Stimulated activated CD8-positive, alpha-beta memory T cell treated with anti-CD3 and anti-CD28 coated beads, Interleukin-4, amount 100 ng/mL, for 24 hours (primary cell): ENCODE results near the gene HAX1.
A peak's percentile ranks its signal among the peaks of the same experiment; 100 is the strongest.
"Not testable (repeated sequence)": the region's sequence is repeated elsewhere in the genome, so short reads cannot be mapped to it uniquely, and the experiment has no call there.

Source experiments
- DNase-seq: peaks from one replicate; pipeline ENCODE4 v3.0.0-alpha.2; 2020; ENCODE audit warnings: low read depth

Gene HAX1

GRCh38 chr1:154272217-154272998 is at the start of gene HAX1:
TSS of gene HAX1 (plus strand) at chr1:154272629. CDS start at chr1:154272724, 95 bp downstream.
- DNase-seq: peak; percentile 96

- no peak for DNase-seq
Observed at GRCh38 chr1:154222918-154223317, 49.5 kb upstream of the HAX1 start.

GRCh38 chr1:154223621-154224020 is 48.8 kb upstream of the HAX1 start:
- DNase-seq: no peak

GRCh38 chr1:154225370-154225769 is 47.1 kb upstream of the HAX1 start:
- DNase-seq: no peak

GRCh38 chr1:154231112-154231511 is 41.3 kb upstream of the HAX1 start:
- not testable (repeated sequence) for DNase-seq

GRCh38 chr1:154233127-154233526 is 39.3 kb upstream of the HAX1 start:
- not testable (repeated sequence) for DNase-seq

- no peak for DNase-seq
Observed at GRCh38 chr1:154236855-154237254, 35.6 kb upstream of the HAX1 start.

GRCh38 chr1:154237435-154237834 is 35.0 kb upstream of the HAX1 start:
- DNase-seq: no peak

GRCh38 chr1:154237880-154238506 is 34.4 kb upstream of the HAX1 start:
- no peak for DNase-seq

GRCh38 chr1:154239491-154239890 is 32.9 kb upstream of the HAX1 start:
- no peak for DNase-seq

GRCh38 chr1:154240294-154240833 is 32.1 kb upstream of the HAX1 start:
- DNase-seq: no peak

- DNase-seq: no peak
Observed at GRCh38 chr1:154241703-154242351, 30.6 kb upstream of the HAX1 start.

- no peak for DNase-seq
Observed at GRCh38 chr1:154253671-154254070, 18.8 kb upstream of the HAX1 start.

GRCh38 chr1:154256686-154257085 is 15.7 kb upstream of the HAX1 start:
- no peak for DNase-seq

- no peak for DNase-seq
Observed at GRCh38 chr1:154258784-154259183, 13.6 kb upstream of the HAX1 start.

GRCh38 chr1:154260127-154260526 is 12.3 kb upstream of the HAX1 start:
- DNase-seq: no peak

GRCh38 chr1:154263465-154264332 is 8.7 kb upstream of the HAX1 start:
- no peak for DNase-seq

GRCh38 chr1:154264454-154264853 is 8.0 kb upstream of the HAX1 start:
- DNase-seq: no peak

- DNase-seq: no peak
Observed at GRCh38 chr1:154265586-154265985, 6.8 kb upstream of the HAX1 start.

GRCh38 chr1:154270833-154271232 is 1.6 kb upstream of the HAX1 start:
- DNase-seq: no peak

- DNase-seq: no peak
Observed at GRCh38 chr1:154272999-154273563, 652 bp downstream of the HAX1 start.

GRCh38 chr1:154276797-154277196 is 4.4 kb downstream of the HAX1 start:
- no peak for DNase-seq
